ENCODE measurements around the gene PTX4. TPM values are rescaled to one million over a fixed set of nuclear protein-coding genes. Genes with fewer than 3 reads are reported as not detected.
"Not testable (repeated sequence)": the region's sequence is repeated elsewhere in the genome, so short reads cannot be mapped to it uniquely, and the experiment has no call there.

The PTX4 gene
- total and polyA plus RNA-seq, 4 donors, result 0.26 to 0.33 TPM; not detected in 2

DNA sequence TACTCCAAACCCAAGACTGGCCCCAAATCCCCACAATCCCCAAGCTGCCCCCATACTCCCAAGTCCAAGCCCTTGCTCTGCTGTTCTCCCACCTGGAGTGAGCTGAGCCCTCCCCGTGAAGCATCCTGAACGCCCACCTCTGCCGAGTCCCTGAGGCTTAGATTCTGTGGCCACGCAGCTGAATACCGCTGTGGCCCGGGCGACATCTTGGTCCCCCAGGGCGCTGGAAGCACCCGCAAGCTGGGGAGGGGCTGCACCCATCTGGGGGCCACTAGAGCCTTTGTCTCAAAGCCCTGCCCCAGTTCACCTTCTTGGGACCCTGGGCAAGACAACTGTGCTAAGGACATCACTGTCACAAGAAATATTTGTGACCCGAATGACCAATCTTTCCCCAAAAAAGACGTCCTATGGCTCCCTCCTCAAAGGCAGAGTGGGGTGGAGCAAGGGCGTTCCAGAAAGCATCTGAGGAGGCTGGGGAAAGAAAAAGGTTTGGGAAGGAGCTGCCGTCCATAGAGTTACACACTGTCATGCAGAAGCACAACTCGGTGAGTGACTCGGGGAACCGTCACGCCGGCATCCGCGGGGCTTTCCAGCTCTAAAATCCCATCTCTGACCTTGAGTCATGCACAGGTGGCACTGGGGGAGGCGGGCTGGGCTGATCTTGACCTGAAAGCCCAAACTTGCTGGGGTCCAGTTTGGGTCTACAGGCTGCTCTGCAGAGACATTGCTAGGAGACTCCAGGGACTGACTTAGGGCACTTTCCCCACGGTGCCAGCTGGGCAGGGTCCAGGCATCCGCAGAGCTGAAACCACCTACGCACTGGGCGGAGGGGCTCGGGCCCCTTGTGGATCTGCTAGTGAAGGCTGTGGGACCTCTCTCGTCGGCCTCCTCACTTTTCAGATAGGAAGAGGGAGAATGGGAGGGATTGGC is 6.6 kb downstream of the PTX4 start:
- intact Hi-C loops (cut with DNase I), result no loop called here
- Histone ChIP-seq H3K9me3 (ENCODE audit: control insufficient read depth, low read length) (no peaks in the 10 kb centered on the region), H3K36me3 (ENCODE audit: control insufficient read depth in 1 of 2, insufficient read depth in 2 of 2, low read length in 1 of 2) (no peaks in the 10 kb centered on the region), H3K4me1 (ENCODE audit: control insufficient read depth in 1 of 2, insufficient read depth in 2 of 2, low read length in 2 of 2) (no peaks in the 10 kb centered on the region), H3K4me3 (ENCODE audit: low read length in 2 of 2) (no peak overlapping the region), H3K27ac (ENCODE audit: low read depth in 1 of 2, low read length in 2 of 2) (no peak overlapping the region), H3K27me3 (ENCODE audit: control insufficient read depth in 1 of 2, insufficient read depth in 2 of 2, low read length in 1 of 2) (no peaks in the 10 kb centered on the region)
- DNase-seq (no peak), ATAC-seq (ENCODE audit: low FRiP score) (no peak)
- WGBS, 2 donors, result 79% methylated on average over 28 of the region's 28 CpGs

DNA sequence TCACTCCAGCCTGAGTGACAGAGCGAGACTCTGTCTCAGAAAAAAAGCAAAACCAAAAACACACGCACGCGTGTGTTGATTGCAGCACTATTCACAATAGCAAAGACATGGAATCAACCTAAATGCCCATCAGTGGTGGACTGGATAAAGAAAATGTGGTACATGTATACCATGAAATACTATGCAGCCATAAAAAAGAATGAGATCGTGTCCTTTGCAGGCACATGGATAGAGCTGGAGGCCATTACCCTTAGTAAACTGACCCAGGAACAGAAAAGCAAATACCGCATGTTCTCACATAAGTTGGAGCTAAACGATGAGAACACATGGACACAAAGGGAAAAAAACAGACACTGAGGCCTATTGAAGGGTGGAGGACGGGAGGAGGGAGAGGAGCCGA is 9.8 kb downstream of the PTX4 start:
- intact Hi-C loops (cut with DNase I), result loop anchor here in 1 of 2 donors (5.0 kb wide), 1 partner anchor 133 kb away; the partner anchor contains the start of genes CRAMP1 and IFT140
- not testable (repeated sequence) for H3K27me3 ChIP-seq (ENCODE audit: control insufficient read depth in 1 of 2, insufficient read depth in 2 of 2, low read length in 1 of 2); ATAC-seq (ENCODE audit: low FRiP score)

DNA sequence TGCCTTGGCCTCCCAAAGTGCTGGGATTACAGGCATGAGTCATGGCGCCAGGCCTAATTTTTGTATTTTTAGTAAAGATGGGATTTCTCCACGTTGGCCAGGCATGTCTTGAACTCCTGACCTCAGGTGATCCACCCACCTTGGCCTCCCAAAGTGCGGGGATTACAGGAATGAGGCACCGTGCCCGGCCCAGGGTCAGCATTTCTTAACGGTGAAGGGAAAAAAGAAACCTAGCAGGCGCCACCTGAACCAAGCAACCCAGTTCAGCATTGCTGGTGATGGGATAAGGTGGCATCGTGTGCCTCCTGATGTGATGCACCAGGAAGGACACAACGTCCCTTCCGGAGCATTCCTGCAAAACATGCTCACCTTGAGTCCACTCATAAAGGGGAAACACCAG is 11.7 kb downstream of the PTX4 start:
- Histone ChIP-seq H3K4me1 (ENCODE audit: control insufficient read depth in 1 of 2, insufficient read depth in 2 of 2, low read length in 2 of 2) (no peaks in the 10 kb centered on the region), H3K27ac (ENCODE audit: low read depth in 1 of 2, low read length in 2 of 2) (no peak overlapping the region), H3K4me3 (ENCODE audit: low read length in 2 of 2) (no peak overlapping the region), H3K36me3 (ENCODE audit: control insufficient read depth in 1 of 2, insufficient read depth in 2 of 2, low read length in 1 of 2) (no peaks in the 10 kb centered on the region), H3K27me3 (ENCODE audit: control insufficient read depth in 1 of 2, insufficient read depth in 2 of 2, low read length in 1 of 2) (no peaks in the 10 kb centered on the region), H3K9me3 (ENCODE audit: control insufficient read depth, low read length) (no peaks in the 10 kb centered on the region)
- no peak for DNase-seq
- ATAC-seq (ENCODE audit: low FRiP score), result no peak
- WGBS, 2 donors, result 91% methylated on average over 10 of the region's 10 CpGs
- intact Hi-C loops (cut with DNase I), result loop anchor here in 1 of 2 donors (5.0 kb wide), 1 partner anchor 135 kb away; the partner anchor contains the start of genes CRAMP1 and IFT140

More for the DNA sequence above, 9.8 kb downstream of the PTX4 start:
- H3K27ac ChIP-seq (ENCODE audit: low read depth in 1 of 2, low read length in 2 of 2); H3K4me3 ChIP-seq (ENCODE audit: low read length in 2 of 2); H3K4me1 ChIP-seq (ENCODE audit: control insufficient read depth in 1 of 2, insufficient read depth in 2 of 2, low read length in 2 of 2); H3K9me3 ChIP-seq (ENCODE audit: control insufficient read depth, low read length); H3K36me3 ChIP-seq (ENCODE audit: control insufficient read depth in 1 of 2, insufficient read depth in 2 of 2, low read length in 1 of 2); DNase-seq: not testable (repeated sequence)
- 91 to 94% methylated on average over 9 of the region's 9 CpGs for WGBS, 2 donors

DNA sequence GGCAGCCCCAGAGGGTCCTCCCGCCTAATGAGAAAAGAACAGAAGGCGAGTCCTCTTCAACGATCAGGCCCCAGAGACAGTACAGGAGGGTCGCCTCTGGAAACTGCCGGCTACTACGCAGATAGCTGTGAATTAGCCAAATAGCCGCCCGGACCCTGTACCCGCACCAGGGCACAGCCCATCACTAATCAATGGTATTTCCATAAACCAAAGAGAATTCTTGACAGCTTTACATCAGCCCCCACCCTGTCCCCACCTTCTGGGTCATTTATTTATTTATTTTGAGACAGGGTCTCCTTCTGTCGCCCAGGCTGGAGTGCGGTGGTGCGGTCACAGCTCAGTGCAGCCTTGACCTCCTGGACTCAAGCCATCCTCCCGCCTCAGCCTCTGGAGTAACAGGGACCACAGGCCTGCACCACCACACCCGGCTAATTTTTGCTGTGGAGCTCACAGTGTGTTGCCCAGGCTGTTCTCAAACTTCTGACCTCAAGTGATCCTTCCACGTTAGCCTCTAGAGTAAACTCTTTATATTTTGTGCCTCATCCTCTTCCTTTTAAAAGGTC is 13.1 kb downstream of the PTX4 start:
- no peak for DNase-seq
- Histone ChIP-seq H3K36me3 (ENCODE audit: control insufficient read depth in 1 of 2, insufficient read depth in 2 of 2, low read length in 1 of 2) (no peaks in the 10 kb centered on the region), H3K9me3 (ENCODE audit: control insufficient read depth, low read length) (no peaks in the 10 kb centered on the region), H3K27me3 (ENCODE audit: control insufficient read depth in 1 of 2, insufficient read depth in 2 of 2, low read length in 1 of 2) (no peaks in the 10 kb centered on the region), H3K27ac (ENCODE audit: low read depth in 1 of 2, low read length in 2 of 2) (peak overlapping the region in 1 of 2 donors; percentile 14), H3K4me1 (ENCODE audit: control insufficient read depth in 1 of 2, insufficient read depth in 2 of 2, low read length in 2 of 2) (no peaks in the 10 kb centered on the region), H3K4me3 (ENCODE audit: low read length in 2 of 2) (peak overlapping the region; percentile 70 to 78)
- intact Hi-C loops (cut with DNase I), result loop anchor here in 1 of 2 donors (5.0 kb wide), 1 partner anchor 137 kb away; the partner anchor contains the start of genes CRAMP1 and IFT140
- 68 to 70% methylated on average over 15 of the region's 15 CpGs for WGBS, 2 donors
- no peak for ATAC-seq (ENCODE audit: low FRiP score)

DNA sequence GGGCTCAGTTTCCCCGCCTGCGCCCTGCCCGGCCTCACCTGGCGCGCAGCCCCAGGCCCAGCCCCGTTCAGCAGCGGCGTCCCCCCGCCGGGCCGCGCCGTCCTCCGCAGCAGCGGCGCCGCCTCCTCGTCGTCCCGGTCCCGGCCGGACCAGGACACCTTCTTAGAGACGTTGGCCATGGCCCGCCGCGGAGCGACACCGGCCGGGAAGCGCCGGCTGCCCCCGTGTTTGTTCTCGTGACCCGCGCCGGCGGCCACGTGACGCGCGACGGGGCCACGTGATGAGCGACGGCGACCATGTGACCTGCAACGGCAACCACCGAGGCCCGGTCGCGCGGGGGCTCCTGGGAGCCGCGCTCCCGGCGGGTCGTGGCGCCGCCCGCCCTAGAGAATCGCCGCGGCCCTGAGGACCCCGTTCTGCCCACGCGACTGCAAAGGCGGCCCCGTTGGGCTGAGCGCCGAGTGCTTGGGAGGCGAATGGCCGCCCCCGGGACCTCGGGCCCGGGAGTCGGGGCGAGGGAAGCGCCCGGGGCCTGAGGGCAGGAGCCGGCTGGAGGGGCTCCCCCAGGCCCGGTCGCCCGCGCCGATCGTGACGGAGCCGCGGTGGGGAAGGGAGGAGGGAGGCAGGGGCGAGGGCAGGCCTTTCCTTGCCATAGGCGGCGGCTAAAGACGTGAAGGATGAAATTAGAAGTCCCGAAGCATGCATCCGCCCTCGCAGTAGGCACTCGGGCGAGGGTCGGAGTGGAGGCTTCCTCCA is 13.8 kb downstream of the PTX4 start, which contains the start of gene CLCN7:
Gene CLCN7 (minus strand): TSS at position 233 of the 756 bp plus-strand sequence. CDS start 54 bp downstream, at position 179.
- 1% methylated on average over 86 to 99 of the region's 99 CpGs for WGBS, 2 donors
- ATAC-seq (ENCODE audit: low FRiP score), result peak; percentile 95
- H3K4me3 ChIP-seq (ENCODE audit: low read length in 2 of 2), result peak within 1 kb of the TSS; percentile 72 to 78
- H3K4me1 ChIP-seq (ENCODE audit: control insufficient read depth in 1 of 2, insufficient read depth in 2 of 2, low read length in 2 of 2), result no peaks in the 10 kb centered on the region
- intact Hi-C loops (cut with DNase I), result loop anchor here in 1 of 2 donors (5.0 kb wide), 1 partner anchor 137 kb away; the partner anchor contains the start of genes CRAMP1 and IFT140
- H3K36me3 ChIP-seq (ENCODE audit: control insufficient read depth in 1 of 2, insufficient read depth in 2 of 2, low read length in 1 of 2), result no peaks in the 10 kb centered on the region
- H3K27me3 ChIP-seq (ENCODE audit: control insufficient read depth in 1 of 2, insufficient read depth in 2 of 2, low read length in 1 of 2), result no peaks in the 10 kb centered on the region
- peak; percentile 95 to 97 for DNase-seq
- peak within 1 kb of the TSS in 1 of 2 donors; percentile 14 for H3K27ac ChIP-seq (ENCODE audit: low read depth in 1 of 2, low read length in 2 of 2)
- no peaks in the 10 kb centered on the region for H3K9me3 ChIP-seq (ENCODE audit: control insufficient read depth, low read length)

DNA sequence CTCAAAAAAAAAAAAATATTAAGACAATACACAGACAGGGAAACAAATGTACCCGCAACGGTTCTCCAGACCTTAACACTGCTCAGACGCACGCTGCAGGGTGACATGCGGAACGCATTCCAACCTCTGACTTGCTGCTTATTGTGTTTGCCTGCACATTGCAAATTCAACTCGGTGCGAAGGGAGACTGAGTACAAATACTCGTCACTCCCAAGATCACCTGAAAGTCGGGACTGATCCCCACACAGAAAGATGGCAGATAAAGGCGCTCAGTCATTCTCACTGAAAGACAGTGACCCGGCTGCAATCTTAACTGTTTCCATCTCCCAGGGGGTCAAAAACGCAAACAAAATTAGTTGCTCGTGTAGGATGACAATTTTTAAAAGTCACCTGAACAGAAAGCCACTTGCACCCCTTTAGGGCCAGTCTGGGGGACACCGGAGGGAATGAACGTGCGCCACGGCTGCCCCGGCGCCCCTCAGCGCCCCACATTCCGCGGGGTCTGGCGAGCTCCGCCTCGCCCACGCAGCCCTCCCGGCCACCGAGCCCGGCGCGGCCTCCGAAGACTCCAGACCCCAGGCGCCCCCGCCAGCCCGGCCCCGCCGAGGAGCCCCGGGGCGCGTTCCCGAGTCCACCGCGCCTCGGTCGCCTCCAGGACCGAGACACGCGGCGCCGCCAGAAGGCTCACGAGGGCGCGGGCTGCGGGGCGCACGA is 14.5 kb downstream of the PTX4 start:
- intact Hi-C loops (cut with DNase I), result no loop called here
- WGBS, 2 donors, result 9 to 11% methylated on average over 43 to 57 of the region's 57 CpGs

DNA sequence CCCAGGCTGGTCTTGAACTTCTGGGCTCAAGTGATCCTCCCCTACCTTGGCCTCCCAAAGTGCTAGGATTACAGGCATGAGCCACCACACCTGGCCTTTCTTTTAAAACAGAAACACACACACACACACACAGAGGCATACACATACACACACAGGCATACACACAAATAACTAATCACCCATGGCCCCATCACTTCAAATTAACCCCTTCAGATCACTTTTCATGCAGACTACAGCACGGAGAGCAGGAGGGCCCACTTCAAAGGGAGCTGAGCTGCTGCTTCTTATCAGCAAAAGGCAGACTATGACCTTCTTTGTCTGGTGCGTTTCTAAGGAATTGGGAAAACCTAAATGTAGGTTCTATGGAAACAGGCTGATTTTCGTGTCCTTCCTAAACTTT is 15.8 kb downstream of the PTX4 start:
- 73 to 77% methylated on average over 3 of the region's 3 CpGs for WGBS, 2 donors
- Histone ChIP-seq H3K36me3 (ENCODE audit: control insufficient read depth in 1 of 2, insufficient read depth in 2 of 2, low read length in 1 of 2) (no peaks in the 10 kb centered on the region), H3K9me3 (ENCODE audit: control insufficient read depth, low read length) (no peaks in the 10 kb centered on the region), H3K4me3 (ENCODE audit: low read length in 2 of 2) (no peak overlapping the region), H3K27ac (ENCODE audit: low read depth in 1 of 2, low read length in 2 of 2) (no peak overlapping the region), H3K4me1 (ENCODE audit: control insufficient read depth in 1 of 2, insufficient read depth in 2 of 2, low read length in 2 of 2) (no peaks in the 10 kb centered on the region), H3K27me3 (ENCODE audit: control insufficient read depth in 1 of 2, insufficient read depth in 2 of 2, low read length in 1 of 2) (no peaks in the 10 kb centered on the region)
- ATAC-seq (ENCODE audit: low FRiP score) (no peak), DNase-seq (no peak)
- intact Hi-C loops (cut with DNase I), result no loop called here

More for the DNA sequence above, 14.5 kb downstream of the PTX4 start:
- H3K36me3 ChIP-seq (ENCODE audit: control insufficient read depth in 1 of 2, insufficient read depth in 2 of 2, low read length in 1 of 2), result no peaks in the 10 kb centered on the region
- H3K4me1 ChIP-seq (ENCODE audit: control insufficient read depth in 1 of 2, insufficient read depth in 2 of 2, low read length in 2 of 2), result no peaks in the 10 kb centered on the region
- no peak overlapping the region for H3K27ac ChIP-seq (ENCODE audit: low read depth in 1 of 2, low read length in 2 of 2)
- H3K9me3 ChIP-seq (ENCODE audit: control insufficient read depth, low read length), result no peaks in the 10 kb centered on the region
- no peaks in the 10 kb centered on the region for H3K27me3 ChIP-seq (ENCODE audit: control insufficient read depth in 1 of 2, insufficient read depth in 2 of 2, low read length in 1 of 2)
- peak overlapping the region; percentile 72 to 77 for H3K4me3 ChIP-seq (ENCODE audit: low read length in 2 of 2)
- no peak for DNase-seq
- ATAC-seq (ENCODE audit: low FRiP score), result peak; percentile 20
